Measurements from ENCODE around the gene PELI3. TPM values are rescaled to one million over a fixed set of nuclear protein-coding genes. Genes with fewer than 3 reads are reported as not detected.

Gene PELI3
- total RNA-seq, 4 donors from 2014 or later: 6.3 to 17.2 (median 8.8) TPM

DNA sequence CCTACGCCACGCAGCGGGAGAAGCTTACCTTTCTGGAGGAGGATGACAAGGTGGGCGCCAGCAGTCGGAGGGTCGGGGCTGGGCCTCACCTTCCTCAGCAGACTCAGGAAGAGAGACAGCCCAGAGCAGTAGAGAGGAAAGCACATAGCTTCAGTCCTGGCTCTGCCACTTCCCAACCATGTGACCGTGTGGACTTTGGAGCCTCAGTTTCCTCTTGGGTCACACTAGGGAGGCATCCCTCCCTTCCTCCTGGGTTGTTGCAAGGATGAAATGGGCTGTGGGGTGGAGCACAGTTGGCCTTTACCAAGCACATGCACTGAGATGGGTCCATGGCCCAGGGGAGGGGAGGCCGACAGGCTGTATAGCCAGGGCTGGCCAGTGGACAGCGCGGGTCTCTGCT, 26.4 kb downstream of the PELI3 start:
- no peak for DNase-seq
- Histone ChIP-seq H3K4me1 (no peaks in the 10 kb centered on the region), H3K4me3 (no peak overlapping the region), H3K36me3 (peaks cover 9 to 98% (median 21%) of the 10 kb centered on the region in 3 donors), H3K9me3 (no peaks in the 10 kb centered on the region), H3K27ac (no peak overlapping the region), H3K27me3 (no peaks in the 10 kb centered on the region)
- intact Hi-C loops (cut with DNase I): no loop called here
- WGBS, 2 donors: 90% methylated on average over 5 of the region's 10 CpGs; no CpG with 5 or more reads in 1 of the 2 donors
- TF ChIP-seq, protein P1, sequence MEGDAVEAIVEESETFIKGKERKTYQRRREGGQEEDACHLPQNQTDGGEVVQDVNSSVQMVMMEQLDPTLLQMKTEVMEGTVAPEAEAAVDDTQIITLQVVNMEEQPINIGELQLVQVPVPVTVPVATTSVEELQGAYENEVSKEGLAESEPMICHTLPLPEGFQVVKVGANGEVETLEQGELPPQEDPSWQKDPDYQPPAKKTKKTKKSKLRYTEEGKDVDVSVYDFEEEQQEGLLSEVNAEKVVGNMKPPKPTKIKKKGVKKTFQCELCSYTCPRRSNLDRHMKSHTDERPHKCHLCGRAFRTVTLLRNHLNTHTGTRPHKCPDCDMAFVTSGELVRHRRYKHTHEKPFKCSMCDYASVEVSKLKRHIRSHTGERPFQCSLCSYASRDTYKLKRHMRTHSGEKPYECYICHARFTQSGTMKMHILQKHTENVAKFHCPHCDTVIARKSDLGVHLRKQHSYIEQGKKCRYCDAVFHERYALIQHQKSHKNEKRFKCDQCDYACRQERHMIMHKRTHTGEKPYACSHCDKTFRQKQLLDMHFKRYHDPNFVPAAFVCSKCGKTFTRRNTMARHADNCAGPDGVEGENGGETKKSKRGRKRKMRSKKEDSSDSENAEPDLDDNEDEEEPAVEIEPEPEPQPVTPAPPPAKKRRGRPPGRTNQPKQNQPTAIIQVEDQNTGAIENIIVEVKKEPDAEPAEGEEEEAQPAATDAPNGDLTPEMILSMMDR (IDR thresholded peaks at IDR 0.05): no peak
- TF ChIP-seq POLR2A (IDR thresholded peaks at IDR 0.05): no peak

DNA sequence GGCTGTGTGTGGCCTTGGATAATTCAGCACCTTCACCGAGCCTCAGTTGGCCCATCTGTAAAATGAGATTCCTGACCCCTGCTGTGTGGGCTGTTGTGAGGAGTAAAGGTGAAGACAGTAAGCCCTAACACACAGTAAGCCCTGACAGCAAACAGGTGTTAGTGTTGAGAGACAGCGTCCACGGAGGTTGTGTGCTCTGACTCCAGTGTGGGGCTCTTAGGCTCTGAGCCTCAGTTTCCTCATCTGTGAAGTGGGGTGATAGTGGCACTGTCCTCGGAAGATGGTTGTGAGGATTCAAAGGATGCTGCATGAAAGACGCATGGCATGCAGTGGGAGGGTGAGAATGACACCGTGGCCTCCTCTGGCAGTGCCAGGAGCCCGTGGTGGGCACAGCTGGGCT, 27.8 kb downstream of the PELI3 start:
- WGBS, 2 donors: 95 to 100% methylated on average over 5 to 6 of the region's 7 CpGs
- peaks cover 9 to 98% (median 21%) of the 10 kb centered on the region in 3 donors for H3K36me3 ChIP-seq
- intact Hi-C loops (cut with DNase I): no loop called here

DNA sequence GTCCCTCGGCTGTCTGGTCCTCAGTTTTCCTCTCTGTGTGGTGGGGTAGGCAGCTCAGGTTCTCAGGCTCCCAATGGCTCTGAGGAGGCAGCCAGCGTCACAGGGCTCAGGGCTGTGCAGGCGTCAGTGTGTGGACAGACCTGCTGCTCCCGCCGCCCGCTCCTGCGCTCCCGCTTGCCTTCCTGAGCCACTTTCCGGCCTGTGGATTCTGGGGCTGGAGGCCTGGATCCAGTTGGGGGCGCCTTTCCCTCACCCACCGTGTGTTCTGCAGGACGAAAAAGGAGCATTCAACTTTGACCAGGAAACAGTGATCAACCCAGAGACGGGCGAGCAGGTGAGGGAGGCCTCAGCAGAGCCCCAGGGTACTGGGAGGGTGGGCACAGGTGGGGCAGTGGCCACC, 28.2 kb downstream of the PELI3 start:
- DNase-seq: no peak
- H3K4me1 ChIP-seq: no peaks in the 10 kb centered on the region
- WGBS, 2 donors: 83 to 90% methylated on average over 3 to 10 of the region's 14 CpGs
- no peaks in the 10 kb centered on the region for H3K9me3 ChIP-seq
- H3K27ac ChIP-seq: no peak overlapping the region
- TF ChIP-seq, protein P1 (IDR thresholded peaks at IDR 0.05): no peak
- no peak for TF ChIP-seq POLR2A (IDR thresholded peaks at IDR 0.05)
- H3K36me3 ChIP-seq: peaks cover 9 to 99% (median 21%) of the 10 kb centered on the region in 3 donors
- H3K4me3 ChIP-seq: no peak overlapping the region
- no peaks in the 10 kb centered on the region for H3K27me3 ChIP-seq
- intact Hi-C loops (cut with DNase I): no loop called here

More for the DNA sequence above, 27.8 kb downstream of the PELI3 start:
- no peak overlapping the region for H3K27ac ChIP-seq
- no peaks in the 10 kb centered on the region for H3K9me3 ChIP-seq
- H3K4me3 ChIP-seq: no peak overlapping the region
- DNase-seq: no peak
- no peaks in the 10 kb centered on the region for H3K27me3 ChIP-seq
- H3K4me1 ChIP-seq: no peaks in the 10 kb centered on the region
- no peak for TF ChIP-seq POLR2A (IDR thresholded peaks at IDR 0.05)
- TF ChIP-seq, protein P1 (IDR thresholded peaks at IDR 0.05): no peak

DNA sequence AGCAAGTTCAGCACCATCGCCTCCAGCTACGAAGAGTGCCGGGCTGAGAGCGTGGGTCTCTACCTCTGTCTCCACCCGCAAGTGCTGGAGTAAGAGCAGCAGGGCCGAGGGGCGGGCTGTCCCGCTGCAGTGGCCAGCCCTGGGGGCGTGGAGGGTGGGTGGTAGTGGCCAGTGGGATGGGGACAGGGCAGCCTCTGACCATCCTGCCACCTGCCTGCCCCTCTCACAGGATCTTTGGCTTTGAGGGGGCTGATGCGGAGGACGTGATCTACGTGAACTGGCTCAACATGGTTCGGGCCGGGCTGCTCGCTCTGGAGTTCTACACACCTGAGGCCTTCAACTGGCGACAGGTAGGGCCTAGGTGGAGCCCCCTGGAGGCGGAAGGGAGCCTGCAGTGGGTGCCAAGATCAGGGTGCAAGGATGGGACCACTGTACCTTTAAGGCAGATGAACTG, 28.7 kb downstream of the PELI3 start:
- no peak for DNase-seq
- WGBS, 2 donors: no CpG with 5 or more reads among the region's 17 CpGs
- no peak overlapping the region for H3K27ac ChIP-seq

DNA sequence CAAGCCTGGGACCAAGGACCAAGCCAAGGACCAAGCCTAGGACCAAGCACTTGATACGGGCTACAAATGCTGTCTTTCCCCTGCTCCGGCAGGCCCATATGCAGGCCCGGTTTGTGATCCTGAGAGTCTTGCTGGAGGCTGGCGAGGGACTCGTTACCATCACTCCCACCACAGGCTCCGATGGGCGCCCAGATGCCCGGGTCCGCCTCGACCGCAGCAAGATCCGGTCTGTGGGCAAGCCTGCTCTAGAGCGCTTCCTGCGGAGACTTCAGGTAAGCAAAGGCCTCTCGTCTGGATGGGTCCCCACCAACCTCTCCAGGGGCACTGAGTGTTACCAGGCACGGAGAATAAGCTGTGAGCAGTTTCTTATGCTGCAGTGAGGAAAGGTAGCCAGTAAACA, 30.5 kb downstream of the PELI3 start:
- DNase-seq: no peak
- no peaks in the 10 kb centered on the region for H3K4me1 ChIP-seq
- no peaks in the 10 kb centered on the region for H3K9me3 ChIP-seq
- no peaks in the 10 kb centered on the region for H3K27me3 ChIP-seq
- peaks cover 9 to 99% (median 20%) of the 10 kb centered on the region in 3 donors for H3K36me3 ChIP-seq
- no peak for TF ChIP-seq POLR2A (IDR thresholded peaks at IDR 0.05)
- TF ChIP-seq, protein P1 (IDR thresholded peaks at IDR 0.05): no peak
- H3K4me3 ChIP-seq: no peak overlapping the region
- 88 to 98% methylated on average over 10 to 11 of the region's 16 CpGs for WGBS, 2 donors
- intact Hi-C loops (cut with DNase I): no loop called here
- H3K27ac ChIP-seq: no peak overlapping the region

More for the DNA sequence above, 28.7 kb downstream of the PELI3 start:
- H3K27me3 ChIP-seq: no peaks in the 10 kb centered on the region
- TF ChIP-seq, protein P1 (IDR thresholded peaks at IDR 0.05): peak in 1 of 6 experiments; percentile 7
- no peak for TF ChIP-seq POLR2A (IDR thresholded peaks at IDR 0.05)
- no peaks in the 10 kb centered on the region for H3K4me1 ChIP-seq
- intact Hi-C loops (cut with DNase I): no loop called here
- no peak overlapping the region for H3K4me3 ChIP-seq
- peaks cover 9 to 99% (median 21%) of the 10 kb centered on the region in 3 donors for H3K36me3 ChIP-seq
- H3K9me3 ChIP-seq: no peaks in the 10 kb centered on the region

Measured in esophagus squamous epithelium (tissue), 5 donors.